IPS-18a (cell line): ENCODE measurements around the gene SLC2A9.
A peak's percentile ranks its signal among the peaks of the same experiment; 100 is the strongest.

Source experiments
- H3K27ac ChIP-seq: one replicate; pipeline ENCODE4 v1.5.1; 2013; ENCODE audit warnings: low read length
- H3K27me3 ChIP-seq: one replicate; pipeline ENCODE4 v1.6.1; 2013; ENCODE audit warnings: mild to moderate bottlenecking, low read length; ENCODE audit not compliant: control insufficient read depth, insufficient read depth
- H3K36me3 ChIP-seq: one replicate; pipeline ENCODE4 v1.6.1; 2013; ENCODE audit warnings: low read depth, low read length; ENCODE audit not compliant: control insufficient read depth
- H3K4me1 ChIP-seq: one replicate; pipeline ENCODE4 v1.6.1; 2013; ENCODE audit warnings: low read depth, low read length; ENCODE audit not compliant: control insufficient read depth
- H3K4me3 ChIP-seq: one replicate; pipeline ENCODE4 v1.5.1; 2013; ENCODE audit warnings: low read length
- H3K9ac ChIP-seq: one replicate; pipeline ENCODE4 v1.6.1; 2013; ENCODE audit warnings: mild to moderate bottlenecking, low read length, moderate library complexity
- H3K9me3 ChIP-seq: one replicate; pipeline ENCODE4 v1.6.1; 2013; ENCODE audit warnings: low read depth, low read length; ENCODE audit not compliant: control insufficient read depth

Gene SLC2A9

DNA sequence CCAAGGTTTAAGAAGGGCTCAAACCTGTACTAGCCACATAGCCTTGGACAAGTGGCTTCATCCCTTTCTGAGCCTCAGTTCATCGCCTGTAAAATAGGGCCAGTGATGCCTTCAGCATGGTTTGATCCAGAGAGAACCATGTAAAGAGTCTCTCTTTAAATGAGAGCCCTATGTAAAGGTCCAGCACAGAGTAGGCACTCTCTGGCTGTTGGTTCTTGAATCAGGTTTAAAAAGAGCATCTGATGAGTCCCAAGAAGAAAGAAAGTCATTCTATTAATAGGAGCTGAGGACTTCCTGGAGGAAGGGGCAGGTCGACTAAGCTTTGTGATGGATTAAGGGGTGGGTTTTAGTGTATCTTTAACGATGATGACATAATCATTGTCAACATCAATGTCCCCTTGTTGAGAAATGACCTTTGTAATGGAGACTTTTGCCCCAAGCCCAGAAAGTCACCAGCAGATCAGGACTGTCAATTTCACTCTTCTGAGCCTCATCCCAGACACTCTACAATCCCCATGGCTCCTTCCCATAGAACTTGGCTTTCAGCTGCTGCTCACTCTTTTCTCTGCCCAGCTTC lies 4.0 kb upstream of the SLC2A9 start:
- Histone ChIP-seq H3K9me3 (no peaks in the 10 kb centered on the region), H3K27me3 (no peaks in the 10 kb centered on the region), H3K4me1 (no peaks in the 10 kb centered on the region), H3K4me3 (no peak overlapping the region), H3K27ac (no peak overlapping the region), H3K9ac (no peak overlapping the region), H3K36me3 (no peaks in the 10 kb centered on the region)

DNA sequence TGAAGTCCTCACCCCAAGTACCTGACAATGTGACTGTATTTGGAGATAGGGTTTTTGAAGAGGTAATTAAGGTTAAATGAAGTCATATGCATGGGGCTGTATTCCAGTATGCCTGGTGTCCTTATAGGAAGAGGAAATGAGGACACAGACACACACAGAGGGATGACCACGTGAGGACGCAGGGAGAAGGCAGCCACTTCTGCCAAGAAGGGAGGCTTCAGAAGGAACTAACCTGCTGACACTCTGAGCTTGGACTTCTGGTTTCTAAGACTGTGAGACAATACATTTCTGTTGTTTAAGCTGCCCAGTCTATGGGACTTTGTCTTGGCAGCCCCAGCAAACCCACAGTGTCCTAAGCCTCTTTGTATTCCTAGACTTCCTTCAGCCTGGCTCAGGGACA lies 3.0 kb upstream of the SLC2A9 start:
- Histone ChIP-seq H3K4me1 (no peaks in the 10 kb centered on the region), H3K27me3 (peaks cover 6% of the 10 kb centered on the region), H3K9ac (no peak overlapping the region), H3K9me3 (no peaks in the 10 kb centered on the region), H3K27ac (no peak overlapping the region), H3K36me3 (no peaks in the 10 kb centered on the region), H3K4me3 (no peak overlapping the region)

DNA sequence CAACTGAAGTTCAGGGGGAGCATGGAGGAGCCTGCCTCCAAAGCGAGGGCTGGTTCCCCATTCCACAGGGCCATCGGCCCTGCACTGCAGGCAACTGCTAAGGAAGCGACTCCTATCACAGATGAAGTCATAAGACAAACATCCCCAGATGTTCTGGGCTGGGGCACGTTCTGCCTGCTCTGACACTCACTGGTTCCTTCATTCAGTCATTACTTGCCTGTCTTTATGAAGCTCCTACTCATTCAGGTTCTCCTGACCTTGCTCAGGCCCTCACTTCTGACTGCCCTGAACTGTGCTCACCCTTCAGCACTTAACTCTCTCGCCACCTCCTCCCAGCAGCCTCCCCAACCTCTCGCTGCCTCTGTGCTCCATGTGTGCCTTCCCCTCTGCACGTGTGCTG lies 2.5 kb upstream of the SLC2A9 start:
- Histone ChIP-seq H3K27me3 (peaks cover 9% of the 10 kb centered on the region), H3K36me3 (no peaks in the 10 kb centered on the region), H3K4me3 (no peak overlapping the region), H3K9ac (no peak overlapping the region), H3K4me1 (no peaks in the 10 kb centered on the region), H3K27ac (no peak overlapping the region), H3K9me3 (no peaks in the 10 kb centered on the region)

DNA sequence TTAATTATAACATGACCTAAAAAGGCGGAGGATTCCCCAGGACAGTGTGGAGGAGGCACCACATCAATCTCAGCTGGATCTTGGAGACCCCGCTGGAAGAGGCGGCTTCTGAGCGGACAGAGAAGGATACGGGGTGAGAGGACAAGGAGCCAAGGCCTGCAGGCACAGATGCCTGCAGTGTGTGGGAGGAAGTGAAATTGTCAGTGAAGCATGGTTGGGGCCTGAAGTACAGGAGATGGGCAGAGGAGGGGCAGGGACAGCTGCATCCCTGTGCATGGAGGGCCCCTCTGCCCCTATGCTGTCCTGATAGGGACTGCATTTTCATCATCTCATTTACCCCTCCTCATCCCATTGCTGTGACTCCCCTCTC lies 1.7 kb upstream of the SLC2A9 start:
- Histone ChIP-seq H3K9ac (no peak overlapping the region), H3K4me3 (no peak overlapping the region), H3K27ac (no peak overlapping the region), H3K4me1 (no peaks in the 10 kb centered on the region), H3K36me3 (no peaks in the 10 kb centered on the region), H3K27me3 (peaks cover 9% of the 10 kb centered on the region), H3K9me3 (no peaks in the 10 kb centered on the region)

DNA sequence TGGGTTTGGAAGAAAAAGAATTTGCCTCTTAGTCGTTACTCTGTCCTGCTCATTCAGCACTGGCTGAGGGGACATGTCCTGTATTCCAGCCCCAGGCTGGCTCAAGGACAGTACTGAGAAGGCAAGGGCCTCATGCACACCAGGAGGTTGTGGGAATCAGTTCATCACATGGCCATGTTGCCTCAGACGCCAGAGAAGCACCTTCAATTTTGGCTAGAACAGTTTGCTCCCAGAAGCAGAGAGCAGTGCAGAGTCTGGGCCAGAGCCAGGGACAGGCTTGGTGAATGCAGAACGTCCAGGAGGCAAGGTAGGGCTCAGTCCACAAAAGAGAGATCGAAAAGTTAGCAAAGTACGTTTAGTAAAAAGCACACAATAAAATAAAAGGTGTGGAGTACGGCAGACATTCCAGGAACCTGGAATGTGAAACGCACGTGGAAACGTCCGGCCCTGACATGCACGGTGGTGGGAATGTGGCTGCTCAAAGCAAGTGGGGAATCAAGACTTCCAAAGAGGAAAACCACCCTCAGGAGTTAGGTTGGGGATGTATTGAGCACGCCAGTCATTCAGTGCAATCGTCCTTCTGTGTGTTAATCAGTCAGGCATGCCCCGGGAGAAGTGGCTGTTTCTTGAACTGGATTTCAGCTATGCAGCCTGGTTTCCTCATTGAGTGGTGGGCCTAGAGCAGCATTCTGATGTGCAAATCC lies 1.2 kb upstream of the SLC2A9 start:
- H3K4me1 ChIP-seq, result no peaks in the 10 kb centered on the region
- H3K9me3 ChIP-seq, result no peaks in the 10 kb centered on the region
- H3K27me3 ChIP-seq, result peaks cover 9% of the 10 kb centered on the region
- no peak overlapping the region for H3K27ac ChIP-seq
- H3K36me3 ChIP-seq, result no peaks in the 10 kb centered on the region
- no peak overlapping the region for H3K4me3 ChIP-seq
- H3K9ac ChIP-seq, result no peak overlapping the region

DNA sequence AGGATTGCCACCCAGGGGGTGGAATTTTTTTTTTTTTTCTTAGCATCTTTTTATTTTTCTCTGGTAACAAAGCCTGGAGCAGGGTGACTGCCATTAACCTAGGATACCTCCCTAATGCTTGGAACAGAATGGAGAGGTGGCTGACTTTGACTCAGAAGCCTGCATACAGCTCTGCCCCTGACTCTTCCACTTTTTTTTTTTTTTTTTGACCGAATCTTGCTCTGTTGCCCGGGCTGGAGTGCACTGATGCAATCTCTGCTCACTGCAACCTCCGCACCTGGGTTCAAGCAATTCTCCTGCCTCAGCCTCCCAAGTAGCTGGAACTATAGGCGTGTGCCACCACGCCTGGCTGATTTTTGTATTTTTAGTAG lies 341 bp upstream of the SLC2A9 start:
- H3K36me3 ChIP-seq, result no peaks in the 10 kb centered on the region
- H3K27ac ChIP-seq, result no peak overlapping the region
- no peaks in the 10 kb centered on the region for H3K9me3 ChIP-seq
- H3K4me1 ChIP-seq, result no peaks in the 10 kb centered on the region
- H3K4me3 ChIP-seq, result no peak overlapping the region
- no peak overlapping the region for H3K9ac ChIP-seq
- H3K27me3 ChIP-seq, result peaks cover 9% of the 10 kb centered on the region

DNA sequence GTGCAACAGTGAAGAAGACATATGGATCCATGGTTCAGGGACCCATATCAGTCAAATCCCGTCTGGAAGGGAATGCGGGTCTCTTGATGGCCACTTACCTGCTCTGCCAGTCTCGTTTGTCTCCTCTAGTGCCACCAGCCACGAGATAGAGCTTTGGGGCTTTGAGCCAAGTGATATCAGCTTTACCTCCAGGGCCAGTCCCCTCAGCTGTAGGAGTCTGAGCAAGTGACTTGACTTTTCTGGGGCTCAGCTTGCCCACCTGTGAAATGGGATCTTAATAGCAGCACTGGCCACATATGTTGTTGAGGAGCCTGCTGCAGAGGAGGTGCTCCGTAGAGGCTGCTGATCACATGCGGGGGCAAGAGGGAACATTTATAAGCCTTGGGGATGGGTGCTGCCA lies 1.2 kb downstream of the SLC2A9 start:
- Histone ChIP-seq H3K9me3 (no peaks in the 10 kb centered on the region), H3K27ac (no peak overlapping the region), H3K9ac (no peak overlapping the region), H3K36me3 (no peaks in the 10 kb centered on the region), H3K4me3 (no peak overlapping the region), H3K27me3 (peaks cover 9% of the 10 kb centered on the region), H3K4me1 (no peaks in the 10 kb centered on the region)

DNA sequence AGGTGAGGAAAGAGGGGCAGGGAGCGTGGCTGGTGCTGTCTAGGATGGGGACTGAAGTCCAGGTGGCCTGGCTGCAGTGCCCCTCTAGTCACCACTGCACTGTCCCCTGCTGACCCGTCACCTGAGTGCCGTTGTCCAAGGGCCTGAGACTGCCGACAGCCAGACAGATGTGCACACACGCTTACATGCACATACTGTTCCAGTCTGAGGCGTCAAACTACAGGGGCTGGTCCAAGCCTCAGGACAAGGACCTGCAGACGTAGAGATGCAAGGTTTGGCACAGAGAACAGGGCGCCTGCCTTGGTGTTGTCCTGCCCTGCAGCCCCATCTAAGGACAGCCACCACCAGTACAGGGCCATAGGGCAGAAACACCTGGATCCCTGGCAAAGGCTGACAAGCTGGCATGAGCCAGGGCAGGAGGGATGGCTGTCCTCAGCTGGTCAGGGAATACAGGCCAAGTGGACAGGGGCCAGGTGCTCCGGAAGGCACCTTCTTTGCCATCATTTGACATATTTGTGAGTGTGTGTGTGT lies 1.7 kb downstream of the SLC2A9 start:
- H3K27me3 ChIP-seq, result peaks cover 9% of the 10 kb centered on the region
- no peaks in the 10 kb centered on the region for H3K4me1 ChIP-seq
- H3K9me3 ChIP-seq, result no peaks in the 10 kb centered on the region
- H3K36me3 ChIP-seq, result no peaks in the 10 kb centered on the region
- peak overlapping the region; percentile 57 for H3K4me3 ChIP-seq
- H3K9ac ChIP-seq, result no peak overlapping the region
- no peak overlapping the region for H3K27ac ChIP-seq

DNA sequence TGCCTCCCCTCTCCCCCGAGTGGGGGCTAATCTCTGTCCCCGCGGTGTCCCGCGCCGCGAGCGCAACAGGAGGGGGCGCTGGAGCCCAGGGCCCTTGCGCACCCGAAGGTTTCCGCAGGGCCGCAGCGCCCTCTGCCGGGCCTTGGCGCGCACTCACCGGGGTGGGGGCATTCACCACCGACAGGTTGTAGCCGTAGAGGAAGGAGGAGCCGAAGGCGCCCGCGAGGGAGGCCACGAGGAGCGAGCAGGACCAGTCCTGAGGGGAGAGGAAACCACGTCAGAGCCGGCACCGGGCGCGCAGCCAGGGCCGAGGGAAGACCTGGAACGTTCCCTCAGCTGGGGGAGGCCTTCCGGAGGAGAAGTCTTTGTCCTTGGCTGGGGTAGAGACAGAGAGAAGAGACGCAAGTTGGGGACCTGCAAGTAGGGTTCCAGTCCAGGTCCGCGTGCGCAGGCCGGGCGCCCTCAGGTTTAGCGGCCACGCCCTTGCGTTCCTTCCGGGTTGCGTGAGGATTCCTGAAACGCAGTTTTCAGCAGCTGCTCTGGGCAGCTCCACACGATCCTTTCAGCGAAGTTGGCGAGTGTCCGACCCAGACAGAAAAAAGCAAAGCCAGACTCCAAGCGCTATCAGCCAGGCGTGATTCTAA lies 2.4 kb downstream of the SLC2A9 start:
- peak overlapping the region; percentile 57 for H3K4me3 ChIP-seq

DNA sequence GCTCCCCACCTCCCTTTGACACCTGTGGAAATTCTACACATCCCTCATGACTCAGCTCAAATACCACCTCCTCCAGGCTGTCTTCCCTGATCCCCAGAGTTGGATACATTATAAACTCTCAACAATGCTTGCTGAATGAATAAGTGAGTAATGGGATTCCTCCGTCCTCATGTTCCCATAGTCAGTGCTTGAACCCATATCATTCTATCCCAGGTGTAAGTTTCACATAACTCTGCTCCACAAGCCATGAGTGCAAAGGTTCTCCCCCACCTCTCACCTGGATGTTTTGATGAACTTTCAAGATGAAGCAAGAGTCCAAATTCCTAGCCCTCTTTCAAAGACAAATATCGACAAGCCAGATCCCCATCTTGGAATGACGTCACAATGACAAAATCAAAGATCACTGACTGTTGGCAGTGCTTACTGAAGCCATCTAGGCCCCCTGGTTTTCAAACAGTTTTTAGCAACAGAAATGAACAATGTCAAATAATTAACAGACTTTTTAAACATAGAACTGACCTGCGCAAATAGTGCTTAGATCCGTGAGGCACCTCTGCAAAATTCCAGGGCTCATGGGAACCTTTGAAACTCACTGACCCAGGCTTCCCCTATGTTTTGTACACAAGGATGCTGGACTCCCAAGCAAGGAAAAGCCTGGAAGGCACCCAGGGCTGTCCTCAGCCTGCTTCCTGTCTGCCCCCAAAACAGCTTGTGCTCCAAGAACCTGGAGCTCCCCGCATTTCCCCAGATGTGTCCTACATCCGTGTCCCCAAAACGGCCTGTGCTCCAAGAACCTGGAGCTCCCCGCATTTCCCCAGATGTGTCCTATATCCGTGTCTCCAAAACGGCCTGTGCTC lies 4.0 kb downstream of the SLC2A9 start:
- H3K4me3 ChIP-seq, result no peak overlapping the region
- H3K9ac ChIP-seq, result no peak overlapping the region
- H3K4me1 ChIP-seq, result no peaks in the 10 kb centered on the region
- H3K36me3 ChIP-seq, result no peaks in the 10 kb centered on the region
- no peaks in the 10 kb centered on the region for H3K9me3 ChIP-seq
- H3K27ac ChIP-seq, result no peak overlapping the region
- peaks cover 9% of the 10 kb centered on the region for H3K27me3 ChIP-seq

More for the DNA sequence above, 2.4 kb downstream of the SLC2A9 start:
- Histone ChIP-seq H3K4me1 (no peaks in the 10 kb centered on the region), H3K27ac (no peak overlapping the region), H3K9me3 (no peaks in the 10 kb centered on the region), H3K27me3 (peaks cover 9% of the 10 kb centered on the region), H3K9ac (peak overlapping the region; percentile 41), H3K36me3 (no peaks in the 10 kb centered on the region)

DNA sequence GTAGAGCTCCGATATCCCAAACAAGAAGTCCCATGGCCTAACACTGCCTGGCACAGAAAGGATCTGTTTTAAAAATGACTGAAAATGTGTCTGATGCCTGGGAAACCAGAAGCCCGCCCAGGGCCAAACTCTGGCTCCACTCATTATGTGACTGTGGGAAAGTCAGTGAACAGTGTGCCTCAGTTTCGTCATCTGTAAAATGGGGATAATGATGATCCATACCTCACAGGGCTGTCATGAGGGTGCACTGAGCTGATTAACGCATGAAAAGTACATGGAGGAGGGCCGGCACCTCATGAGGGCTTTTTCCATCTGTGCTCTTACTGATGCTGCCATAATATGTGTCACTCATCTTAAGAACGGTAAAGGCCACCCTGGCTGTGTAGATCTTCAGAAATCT lies 5.1 kb downstream of the SLC2A9 start:
- Histone ChIP-seq H3K4me1 (no peaks in the 10 kb centered on the region), H3K27ac (no peak overlapping the region), H3K27me3 (peaks cover 9% of the 10 kb centered on the region), H3K36me3 (no peaks in the 10 kb centered on the region), H3K9me3 (no peaks in the 10 kb centered on the region), H3K9ac (no peak overlapping the region), H3K4me3 (no peak overlapping the region)
